Measurements from ENCODE around the gene PRKD2.

- TF ChIP-seq CTCF (conservative IDR thresholded peaks at IDR 0.05 in 1 of 2, IDR thresholded peaks at IDR 0.05 in 1 of 2; ENCODE audit: extremely low read depth in 1 of 2, insufficient read depth in 1 of 2, low read depth in 1 of 2, low read length in 2 of 2) (no peak), EZH2 (IDR thresholded peaks at IDR 0.05; ENCODE audit: borderline replicate concordance, low read length) (no peak)
Measured at GRCh38 chr19:46722421-46723022, 5.6 kb upstream of the PRKD2 start.

Measured in mammary epithelial cell (primary cell).